GM13977 (cell line): ENCODE data around the gene RAB1B.

Experiments used
- DNase-seq: peaks from one replicate; pipeline ENCODE4 v3.0.0; 2012; ENCODE audit warnings: low spot score
- CTCF ChIP-seq: IDR thresholded peaks from 2 replicates; pipeline ENCODE4 v1.5.1; 2012; ENCODE audit warnings: mild to moderate bottlenecking, control low read depth; ENCODE audit not compliant: insufficient read depth; ENCODE audit errors: extremely low read depth, missing control alignments
- in situ Hi-C: fragments of 300-500 bp; cut with MboI; formaldehyde crosslinking; loops from one replicate; pipeline ENCODE4 v1.12.0; 2022; ENCODE audit warnings: low sequenced_read_pairs, low pct_unique_long_range_greater_than_20kb, mixed read lengths, inconsistent platforms; ENCODE audit not compliant: unreplicated experiment

Gene RAB1B

GRCh38 chr11:66222358-66223149, 45.9 kb upstream of the RAB1B start:
- TF ChIP-seq CTCF: peak; percentile 100
- in situ Hi-C loops: no loop called here
- peak; percentile 92 for DNase-seq

- no peak for TF ChIP-seq CTCF
- DNase-seq: no peak
- in situ Hi-C loops: no loop called here
Observed at GRCh38 chr11:66224226-66224855, 44.1 kb upstream of the RAB1B start.

GRCh38 chr11:66225066-66225465, 43.4 kb upstream of the RAB1B start:
- in situ Hi-C loops: no loop called here
- TF ChIP-seq CTCF: no peak
- no peak for DNase-seq

GRCh38 chr11:66226101-66226500, 42.3 kb upstream of the RAB1B start:
- in situ Hi-C loops: no loop called here
- DNase-seq: no peak
- no peak for TF ChIP-seq CTCF

GRCh38 chr11:66227700-66228099, 40.7 kb upstream of the RAB1B start:
- no peak for DNase-seq
- TF ChIP-seq CTCF: no peak
- in situ Hi-C loops: no loop called here

GRCh38 chr11:66228521-66228920, 39.9 kb upstream of the RAB1B start:
- in situ Hi-C loops: no loop called here
- TF ChIP-seq CTCF: no peak
- DNase-seq: no peak
